HG03442 (cell line): ENCODE measurements around the gene DPYD.

Source experiments
- ATAC-seq: cut with Tn5 transposase; IDR thresholded peaks from one replicate; pipeline ENCODE4 v1.9.1; 2021; ENCODE audit warnings: mild to moderate bottlenecking, moderate library complexity; ENCODE audit not compliant: unreplicated experiment

Gene DPYD

GRCh38 chr1:97907886-97908285 is 12.9 kb downstream of the DPYD start:
- no peak for ATAC-seq

GRCh38 chr1:97906567-97907241 is 14.1 kb downstream of the DPYD start:
- no peak for ATAC-seq

- no peak for ATAC-seq
These were observed 15.5 kb downstream of the DPYD start for GRCh38 chr1:97905141-97905940.

- ATAC-seq = no peak
These were observed 16.3 kb downstream of the DPYD start for GRCh38 chr1:97904534-97904933.

DNA sequence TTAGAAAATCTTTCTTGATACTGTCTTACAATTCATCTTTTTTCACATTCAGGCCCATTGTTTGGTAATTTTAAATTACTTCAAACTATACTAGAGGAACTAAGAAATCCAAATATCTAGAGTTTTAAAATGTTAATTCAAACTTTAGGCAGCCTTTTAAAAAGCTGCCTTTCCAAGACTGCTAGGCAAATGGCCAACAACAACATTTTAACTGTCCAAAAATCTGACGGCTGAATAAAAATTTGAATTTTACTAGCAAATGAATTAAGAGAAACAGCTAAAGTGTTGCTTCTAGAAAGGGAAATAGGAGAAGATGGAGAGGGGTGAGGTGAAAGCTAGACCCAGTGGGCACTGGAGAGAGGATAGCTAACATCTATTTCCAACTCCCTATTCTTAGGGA is 17.2 kb downstream of the DPYD start:
- no peak for ATAC-seq

DNA sequence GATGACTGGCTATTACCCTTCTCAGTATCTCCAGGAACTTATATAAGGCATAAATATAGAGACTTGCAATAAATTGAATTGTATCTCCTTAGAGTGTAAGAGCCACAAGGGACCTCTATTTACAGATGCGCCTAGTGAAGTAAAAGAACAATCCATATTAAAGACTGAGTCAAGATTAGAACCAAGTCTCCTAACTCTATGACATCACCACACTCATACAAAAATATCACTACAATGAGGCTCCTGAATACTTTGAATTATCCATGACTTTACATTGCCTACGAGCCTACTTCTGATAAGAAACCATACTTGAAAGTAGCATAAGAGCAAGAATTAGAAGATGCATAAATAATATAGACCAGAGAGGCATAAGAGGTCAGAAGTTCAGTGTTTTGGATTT is 18.8 kb downstream of the DPYD start:
- ATAC-seq = no peak

DNA sequence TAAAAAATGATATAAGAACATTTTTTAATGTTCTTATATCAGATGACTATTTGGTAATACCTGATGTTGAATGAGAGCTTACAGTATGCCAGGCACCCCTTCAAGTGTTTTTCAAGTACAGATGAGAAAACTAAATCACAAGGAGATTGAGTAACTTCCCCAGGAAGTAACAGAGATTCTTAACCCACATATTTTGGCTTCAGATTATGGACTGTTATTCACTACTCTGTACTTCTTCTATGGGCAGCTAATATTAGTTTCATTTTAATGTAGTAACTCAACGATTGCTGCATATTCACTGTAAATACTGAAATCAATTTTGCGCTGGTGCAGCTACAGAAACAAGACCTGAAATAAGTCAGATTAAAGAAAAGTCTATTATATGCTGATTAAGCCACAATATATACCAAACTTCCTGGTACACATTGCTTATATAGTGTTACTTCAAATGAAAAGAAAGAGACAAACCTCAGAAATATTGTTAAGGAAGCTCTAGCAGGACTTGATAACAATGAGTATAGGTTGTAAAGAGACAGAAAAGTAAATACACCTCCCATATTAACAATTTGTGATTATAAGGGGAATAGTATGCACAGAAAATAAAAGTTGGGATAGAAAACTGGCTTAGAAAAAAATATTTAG is 19.7 kb downstream of the DPYD start:
- no peak for ATAC-seq

- no peak for ATAC-seq
These were observed 21.9 kb downstream of the DPYD start for GRCh38 chr1:97898948-97899347.

DNA sequence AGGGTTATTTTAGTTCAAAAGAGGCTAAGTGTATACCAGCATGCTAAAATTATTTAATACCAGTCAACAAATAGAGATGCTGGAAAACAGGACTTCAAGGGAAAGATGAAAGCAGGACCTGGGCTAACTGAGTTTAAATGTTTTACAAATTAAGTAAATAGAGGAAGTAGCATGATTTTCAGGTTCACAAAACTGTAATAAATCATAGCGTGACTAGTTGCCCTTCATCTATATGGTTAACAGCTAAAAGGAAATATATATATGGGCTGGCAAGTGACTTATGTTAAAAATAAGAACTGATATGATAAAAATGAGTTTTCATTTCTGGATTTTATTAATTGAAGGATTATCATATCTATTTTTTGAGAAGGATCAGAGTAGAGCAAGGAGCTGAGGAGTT is 25.6 kb downstream of the DPYD start:
- ATAC-seq = no peak

DNA sequence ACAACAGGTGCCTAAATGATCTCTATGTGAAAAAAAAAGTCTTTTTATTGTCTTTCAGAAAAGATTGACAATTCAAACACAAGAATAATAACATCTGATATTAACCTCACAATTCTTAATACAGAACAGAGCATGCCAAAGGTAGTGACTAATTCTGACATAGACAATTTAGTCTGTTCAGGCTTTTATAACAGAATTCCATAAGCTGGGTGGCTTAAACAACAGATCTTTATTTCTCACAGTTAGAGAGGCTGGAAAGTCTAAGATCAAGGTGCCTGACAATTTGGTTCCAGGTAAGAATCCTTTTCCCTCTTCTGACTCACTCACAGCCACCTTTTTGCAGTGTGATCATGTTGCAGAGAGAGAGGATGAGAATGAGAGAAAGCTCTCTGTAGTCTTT is 27.0 kb downstream of the DPYD start:
- ATAC-seq = no peak

DNA sequence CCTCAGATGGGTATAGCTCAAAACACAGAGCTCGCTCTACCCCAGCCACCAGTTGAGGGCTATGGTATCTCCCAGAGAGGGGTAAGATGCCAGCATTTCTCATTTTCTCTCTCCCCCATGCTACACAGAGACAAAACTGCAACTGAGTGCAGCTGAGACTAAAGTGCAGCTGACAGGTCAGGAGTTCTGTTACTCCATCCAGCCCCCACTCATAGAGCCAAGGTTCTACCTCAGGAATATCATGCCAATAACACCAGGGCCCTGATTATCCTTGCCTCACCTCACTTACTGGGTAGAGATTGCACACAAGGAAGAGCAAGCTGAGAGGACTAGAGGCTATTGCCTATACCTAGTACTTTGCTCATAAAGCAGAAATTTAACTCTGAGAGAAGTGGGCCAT is 34.6 kb downstream of the DPYD start:
- ATAC-seq = no peak

DNA sequence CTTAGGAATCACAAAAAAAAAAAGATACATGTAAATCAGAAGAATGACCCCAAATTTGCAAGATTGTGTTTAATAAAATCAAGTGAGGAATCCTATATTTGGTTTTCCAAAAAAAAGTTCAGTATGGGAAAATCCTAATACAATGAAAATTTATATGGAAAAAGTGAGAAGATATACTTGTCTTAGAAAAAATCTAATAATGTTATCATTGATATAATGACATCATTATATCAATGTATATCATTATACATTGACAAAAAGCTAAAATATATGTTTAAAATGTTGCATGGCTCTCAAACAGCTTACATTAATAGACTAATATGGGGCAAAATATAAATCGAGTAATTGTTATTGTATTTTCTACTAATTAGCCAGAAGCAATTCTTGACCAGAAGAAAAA is 37.0 kb downstream of the DPYD start:
- no peak for ATAC-seq

DNA sequence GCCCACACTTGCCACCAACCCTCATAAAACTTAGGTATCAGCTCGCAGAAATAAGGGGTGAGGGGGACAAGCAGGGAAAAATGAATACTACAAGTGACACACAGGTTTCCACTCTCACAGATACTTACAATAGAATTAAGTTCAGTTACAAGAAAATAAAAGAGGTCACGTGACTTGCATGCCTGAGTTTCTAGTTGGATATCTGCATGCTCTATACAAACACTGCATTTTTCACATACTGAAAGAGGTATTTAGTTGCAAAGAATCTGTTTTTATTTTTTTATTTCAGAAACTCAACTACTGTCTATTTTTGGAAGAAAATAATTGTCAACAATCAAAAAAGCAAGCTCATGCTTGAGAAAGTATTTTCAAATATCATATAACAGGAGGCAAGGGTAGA is 43.5 kb downstream of the DPYD start:
- ATAC-seq = no peak

DNA sequence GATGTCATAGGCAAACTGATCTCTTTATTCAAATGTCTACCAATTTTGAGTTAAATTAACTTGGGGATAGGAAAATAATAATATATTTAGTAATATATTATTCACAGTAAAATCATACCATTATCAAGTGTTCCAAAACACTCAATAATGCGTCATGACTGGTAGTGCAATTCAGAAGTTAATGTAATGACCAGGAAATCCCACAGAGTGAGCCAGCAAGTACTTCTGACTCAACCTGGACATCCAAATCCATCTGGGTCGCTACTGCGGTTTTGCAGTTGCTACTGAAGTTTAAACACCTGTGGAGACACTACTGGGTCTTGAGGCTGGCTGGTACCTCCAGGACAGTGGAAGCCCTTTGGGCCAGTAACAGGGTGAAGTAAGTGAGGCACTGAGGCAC is 44.8 kb downstream of the DPYD start:
- no peak for ATAC-seq

GRCh38 chr1:97870589-97870988 is 50.2 kb downstream of the DPYD start:
- no peak for ATAC-seq

GRCh38 chr1:97869441-97869840 is 51.4 kb downstream of the DPYD start:
- no peak for ATAC-seq

DNA sequence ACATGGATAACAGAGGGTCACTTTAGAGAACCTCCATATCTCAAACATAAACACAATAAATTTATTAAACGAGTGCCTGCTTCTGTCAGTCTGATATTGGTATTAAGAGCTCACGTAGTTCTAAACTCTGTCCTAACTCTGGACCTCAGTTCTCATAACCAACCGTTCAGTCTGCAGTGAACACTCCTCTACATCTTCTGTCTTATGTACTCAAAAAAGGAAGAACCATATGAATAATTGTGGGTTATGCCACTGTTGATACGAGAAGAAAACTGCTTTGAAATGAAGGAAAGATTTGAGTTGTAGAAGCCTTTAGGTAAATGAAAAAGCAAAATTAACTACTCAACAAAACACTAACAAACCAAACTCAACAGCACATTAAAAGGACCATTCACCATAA is 53.7 kb downstream of the DPYD start:
- ATAC-seq = no peak

- peak; percentile 56 for ATAC-seq
These were observed 56.2 kb downstream of the DPYD start for GRCh38 chr1:97864615-97865014.

DNA sequence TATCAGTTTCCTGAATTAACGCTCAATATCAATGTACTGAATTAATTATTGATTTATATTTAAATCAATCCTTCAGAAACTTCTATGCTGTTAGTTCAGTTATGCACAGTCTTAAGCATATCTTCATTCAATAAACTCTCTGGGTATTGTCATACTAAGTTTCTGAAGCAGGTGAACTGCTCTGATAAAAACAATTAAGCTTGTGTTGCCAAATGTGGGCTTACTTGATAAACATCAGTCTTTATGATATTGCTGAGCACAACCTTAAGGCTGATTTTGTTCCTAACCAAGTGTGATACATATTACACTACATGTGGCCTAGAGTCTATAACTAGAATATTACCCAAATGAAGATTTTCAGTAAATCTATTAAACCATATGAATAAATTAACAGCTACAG is 67.6 kb downstream of the DPYD start:
- no peak for ATAC-seq

DNA sequence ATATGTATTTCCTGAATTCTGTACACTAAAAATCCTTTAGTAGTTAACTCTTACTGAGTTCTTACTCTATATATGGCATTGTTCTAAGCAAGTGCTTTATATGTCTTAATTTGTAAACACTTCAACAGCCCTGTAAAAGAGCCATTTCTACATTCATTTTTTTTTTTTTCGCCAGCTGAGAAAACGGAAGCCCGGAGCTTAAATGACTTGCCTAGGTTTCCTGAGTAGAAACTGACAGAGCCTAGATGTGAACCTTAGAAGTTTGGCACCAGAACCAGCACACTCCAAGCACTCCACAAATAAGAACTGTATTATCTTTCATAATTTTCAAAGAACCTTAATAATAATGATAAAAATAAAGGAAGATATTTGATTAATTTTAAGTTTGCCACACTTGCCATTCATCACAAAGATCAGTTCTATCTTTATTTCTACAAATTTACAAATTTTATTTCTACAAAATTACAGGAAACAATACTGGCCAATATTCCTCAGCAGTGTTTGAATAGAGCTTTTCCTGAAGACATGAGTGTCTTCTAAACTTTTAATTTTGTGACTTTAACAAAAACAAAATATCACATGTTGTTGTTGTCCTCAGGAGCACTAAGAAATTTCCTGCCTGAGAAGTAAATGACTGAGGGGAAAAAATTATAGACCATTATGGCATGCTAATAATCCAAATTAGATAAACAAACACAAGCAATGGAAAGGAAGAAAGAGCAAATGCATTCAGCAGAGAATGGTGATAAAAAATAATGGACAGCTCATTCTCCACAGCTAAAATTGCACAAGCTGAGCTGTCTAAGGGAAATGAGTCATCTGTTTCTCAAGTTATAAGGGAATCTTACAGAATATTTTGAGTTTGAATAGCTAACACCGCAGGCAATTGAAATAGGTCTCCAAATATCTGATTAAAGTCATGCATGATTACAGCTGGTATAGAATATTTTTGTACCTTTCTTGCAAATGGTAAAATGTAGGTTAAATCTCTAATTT is 71.2 kb downstream of the DPYD start:
- ATAC-seq = peak; percentile 59

DNA sequence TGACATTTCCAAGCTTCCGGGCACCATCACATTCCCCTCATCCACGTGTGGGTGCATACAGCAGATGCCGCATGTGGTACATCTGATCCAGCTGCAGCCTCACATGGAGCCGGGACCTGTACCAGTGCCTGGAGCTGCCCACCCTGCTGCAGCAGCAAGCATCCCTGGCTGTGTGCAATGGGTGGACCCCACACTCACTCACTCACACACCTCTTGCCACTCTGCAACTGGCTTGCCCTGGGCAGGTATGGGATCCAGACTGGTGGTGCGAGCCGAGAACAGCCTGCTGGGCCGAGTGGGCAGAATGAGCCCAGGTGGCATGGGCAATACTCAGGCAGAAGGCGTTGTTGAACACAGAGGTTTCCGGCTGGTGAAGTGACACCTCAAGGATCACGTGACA is 75.0 kb downstream of the DPYD start:
- no peak for ATAC-seq
